HepG2 (cell line): ENCODE results near the gene SLAMF8. TPM values are rescaled to one million over a fixed set of nuclear protein-coding genes. Genes with fewer than 3 reads are reported as not detected.

Experiments
- ATAC-seq: fragments of 200-7000 bp; cut with Tn5 transposase; 3 replicates; pipeline ENCODE4 v1.9.1; 2020; ENCODE audit warnings: mild to moderate bottlenecking, moderate library complexity
- BruUV-seq: library from RNA; stranded (reverse); fragments of 400-500 nt; replicated peaks from 2 replicates; lab custom pipeline; 2021; lab: Mats Ljungman, UMichigan
- CTCF ChIA-PET: fragments of 300-600 bp; formaldehyde crosslinking; extraction: SDS; loops from one replicate; lab custom pipeline; 2021; ENCODE audit warnings: low total read pairs, inconsistent platforms, low intra/inter-chr PET ratio; lab: Yijun Ruan, JAX
- POLR2A ChIA-PET: fragments of 350-600 bp; sonication (Branson Sonifier 250); formaldehyde crosslinking; loops from one replicate; lab custom pipeline; 2020; ENCODE audit warnings: antibody characterized with exemption, inconsistent platforms; lab: Yijun Ruan, JAX
- DNase-seq: peaks from one replicate; pipeline ENCODE4 v3.0.0-alpha.2; 2015; ENCODE audit warnings: low spot score
- FAIRE-seq: peaks from 3 replicates; lab custom pipeline; 2011; peaks lifted over from hg19 to GRCh38; lab: Jason Lieb, UNC
- H2AFZ ChIP-seq: one replicate; pipeline ENCODE4 v1.6.1; 2011; ENCODE audit warnings: low read length, inconsistent platforms
- H3K27ac ChIP-seq: fragments of 300-600 bp; 3 replicates; pipeline ENCODE4 v1.8.0; 2011; ENCODE audit warnings: mixed run types, mild to moderate bottlenecking, mixed read lengths, low read length, inconsistent platforms; ENCODE audit not compliant: insufficient read depth; ENCODE audit errors: extremely low read length
- H3K27me3 ChIP-seq, 2 experiments: fragments of 200-600 bp in 1 of 2; 2 replicates in 1 of 2; 3 replicates in 1 of 2; pipeline versions ENCODE4 v1.6.0 to v1.8.0; 2011; ENCODE audit warnings: low read length in 2 of 2, mild to moderate bottlenecking in 2 of 2, moderate library complexity in 2 of 2, inconsistent platforms in 1 of 2; ENCODE audit not compliant: insufficient read depth in 2 of 2, control insufficient read depth in 1 of 2
- H3K36me3 ChIP-seq, 2 experiments: fragments of 200-600 bp in 1 of 2; replicated peaks in 1 of 2; 2 replicates in 1 of 2; 3 replicates in 1 of 2; pipeline versions ENCODE4 v1.5.1 to v1.8.0; 2011; ENCODE audit warnings: low read length in 2 of 2, inconsistent platforms in 1 of 2; ENCODE audit not compliant: insufficient read depth in 2 of 2, control insufficient read depth in 1 of 2
- H3K4me1 ChIP-seq: 2 replicates; pipeline ENCODE4 v1.5.1; 2012; ENCODE audit warnings: low read length, inconsistent platforms; ENCODE audit not compliant: insufficient read depth
- H3K4me2 ChIP-seq: 2 replicates; pipeline ENCODE4 v1.6.0; 2011; ENCODE audit warnings: low read depth, low read length, inconsistent platforms
- H3K4me3 ChIP-seq, 3 experiments: fragments of 200-600 bp in 1 of 3; sonication (generic), shearing (Covaris generic) in 1 of 3; replicated peaks in 1 of 3; 2 replicates each; pipeline ENCODE4 v1.5.1; 2011 to 2016; ENCODE audit warnings: low read length in 3 of 3, inconsistent platforms in 2 of 3, low read depth in 2 of 3, mild to moderate bottlenecking in 2 of 3, control low read depth in 1 of 3, mixed read lengths in 1 of 3; ENCODE audit not compliant: insufficient read depth in 1 of 3
- H3K79me2 ChIP-seq: one replicate; pipeline ENCODE4 v1.6.1; 2011; ENCODE audit warnings: low read length, inconsistent platforms; ENCODE audit not compliant: insufficient read depth
- H3K9ac ChIP-seq: 2 replicates; pipeline ENCODE4 v1.6.0; 2011; ENCODE audit warnings: mild to moderate bottlenecking, low read depth, low read length, inconsistent platforms; ENCODE audit not compliant: insufficient read depth
- H3K9me3 ChIP-seq: 2 replicates; pipeline ENCODE4 v1.5.1; 2012; ENCODE audit warnings: mild to moderate bottlenecking, low read length
- H4K20me1 ChIP-seq: 2 replicates; pipeline ENCODE4 v1.6.0; 2011; ENCODE audit warnings: inconsistent platforms, mild to moderate bottlenecking, low read length, moderate library complexity; ENCODE audit not compliant: insufficient read depth
- GTF3A ChIP-seq: sonication (generic); formaldehyde crosslinking; conservative IDR thresholded peaks from 2 replicates; pipeline ENCODE4 v1.4.0; 2020; ENCODE audit warnings: mild to moderate bottlenecking, missing genetic modification reagents
- HOXA9 ChIP-seq: sonication (generic); formaldehyde crosslinking; IDR thresholded peaks from 2 replicates; pipeline ENCODE4 v1.8.1; 2022; ENCODE audit warnings: missing genetic modification reagents, mild to moderate bottlenecking, moderate library complexity, borderline replicate concordance
- IRF9 ChIP-seq: sonication (generic); formaldehyde crosslinking; IDR thresholded peaks from 2 replicates; pipeline ENCODE4 v1.8.0; 2022; ENCODE audit warnings: missing genetic modification reagents, mild to moderate bottlenecking, borderline replicate concordance
- KLF13 ChIP-seq: sonication (generic); formaldehyde crosslinking; IDR thresholded peaks from 2 replicates; pipeline ENCODE4 v1.4.0; 2020; ENCODE audit warnings: mild to moderate bottlenecking, missing genetic modification reagents
- RFXANK ChIP-seq: IDR thresholded peaks from 2 replicates; pipeline ENCODE4 v1.6.1; 2016
- STAT6 ChIP-seq: sonication (generic); formaldehyde crosslinking; IDR thresholded peaks from 2 replicates; pipeline ENCODE4 v1.4.0; 2020; ENCODE audit warnings: missing genetic modification reagents, mild to moderate bottlenecking, borderline replicate concordance
- U2AF2 ChIP-seq: fragments of 200-400 bp; formaldehyde crosslinking; IDR thresholded peaks from 2 replicates; pipeline ENCODE4 v1.6.1; 2017; ENCODE audit warnings: low read depth, mild to moderate bottlenecking, low read length
- ZNF275 ChIP-seq: sonication (generic); formaldehyde crosslinking; IDR thresholded peaks from 2 replicates; pipeline ENCODE4 v1.8.0; 2022; ENCODE audit warnings: missing genetic modification reagents, mild to moderate bottlenecking, inconsistent platforms, borderline replicate concordance
- ZNF552 ChIP-seq: sonication (generic); formaldehyde crosslinking; IDR thresholded peaks from 2 replicates; pipeline ENCODE4 v1.9.0; 2022; ENCODE audit warnings: missing genetic modification reagents, mild to moderate bottlenecking, borderline replicate concordance
- ZNF605 ChIP-seq: sonication (generic); formaldehyde crosslinking; IDR thresholded peaks from 2 replicates; pipeline ENCODE4 v1.8.0; 2022; ENCODE audit warnings: mild to moderate bottlenecking, missing genetic modification reagents
- ZNF746 ChIP-seq: sonication (generic); formaldehyde crosslinking; IDR thresholded peaks from 2 replicates; pipeline ENCODE4 v1.8.0; 2022; ENCODE audit warnings: mild to moderate bottlenecking, missing genetic modification reagents
- ZNF841 ChIP-seq: sonication (generic); formaldehyde crosslinking; IDR thresholded peaks from 2 replicates; pipeline ENCODE4 v1.8.1; 2023; ENCODE audit warnings: missing genetic modification reagents, borderline replicate concordance
- ZNF891 ChIP-seq: sonication (generic); formaldehyde crosslinking; IDR thresholded peaks from 2 replicates; pipeline ENCODE4 v1.5.0; 2020; ENCODE audit warnings: mild to moderate bottlenecking, missing genetic modification reagents
- WGBS: methylation state at CpG from one replicate; pipeline ENCODE4 v1.1.6; 2017; ENCODE audit warnings: low lambda C conversion rate; 5-methylcytosine and 5-hydroxymethylcytosine counted together
- in situ Hi-C: cut with HindIII; loops from 2 replicates; pipeline ENCODE4 v1.10.0; 2017; ENCODE audit warnings: low pct_unique_long_range_greater_than_20kb; ENCODE audit not compliant: extremely low pct_ligation_motif_present
- intact Hi-C: fragments of 100-400 bp; cut with micrococcal nuclease; formaldehyde crosslinking; loops from one replicate; pipeline ENCODE4 v1.10.0; 2022; ENCODE audit not compliant: unreplicated experiment
- polyA plus RNA-seq, 8 experiments: library from polyadenylated mRNA; depleted of rRNA in 3 of 8; stranded (reverse) in 7 of 8; unstranded in 1 of 8; fragments of >200 nt; fragmentation: Illumina TruSeq in 4 of 8; extraction: Trizol in 4 of 8; gene quantifications; 2 replicates each; pipeline versions ENCODE4 v1.2.1 to v1.2.3, GENCODE V29; 2011 to 2016; ENCODE audit warnings: low read depth in 4 of 8, missing spikeins in 1 of 8, mixed read lengths in 1 of 8; ENCODE audit not compliant: insufficient read depth in 1 of 8
- total RNA-seq, 5 experiments: library from RNA; depleted of rRNA; stranded (reverse); fragments of >200 nt; fragmentation: Illumina TruSeq; extraction: Trizol; gene quantifications; 2 replicates each; pipeline ENCODE4 v1.2.3, GENCODE V29; 2016; ENCODE audit warnings: low read depth in 1 of 5

SLAMF8 gene
- total and polyA plus RNA-seq, 2 of the 13 experiments (the other 11 are each of a cell fraction or from before 2014, with no cell fraction given) = not detected

- no peaks in the 10 kb centered on the region for H3K4me1 ChIP-seq
- ChIA-PET POLR2A (no interaction called here), CTCF (no interaction called here)
- no peak overlapping the region for H3K4me2 ChIP-seq
- H3K79me2 ChIP-seq = no peaks in the 10 kb centered on the region
- H3K9ac ChIP-seq = no peak overlapping the region
- no peak overlapping the region for H3K4me3 ChIP-seq
- no peak overlapping the region for H3K27ac ChIP-seq
- no peaks in the 10 kb centered on the region for H4K20me1 ChIP-seq
- no peak for ATAC-seq
- FAIRE-seq = no peak
- WGBS = 84% methylated on average over 7 of the region's 34 CpGs
- H3K27me3 ChIP-seq = peaks cover 4 to 31% of the 10 kb centered on the region in 2 experiments; a peak in 4 of 5 replicates
- H3K9me3 ChIP-seq = no peaks in the 10 kb centered on the region
- H2AFZ ChIP-seq = no peak overlapping the region
- intact Hi-C loops (no loop called here), in situ Hi-C loops (no loop called here)
- DNase-seq = no peak
- no peak for TF ChIP-seq STAT6 (CRISPR knock-in tag)
- TF ChIP-seq ZNF841 (CRISPR knock-in tag) = no peak
- TF ChIP-seq ZNF552 (CRISPR knock-in tag) = no peak
- BruUV-seq = no TSS peak
- H3K36me3 ChIP-seq = no peaks in the 10 kb centered on the region
Observed at GRCh38 chr1:159855709-159856108, 29.0 kb downstream of the SLAMF8 start.

- Histone ChIP-seq H4K20me1 (no peaks in the 10 kb centered on the region), H3K79me2 (no peaks in the 10 kb centered on the region), H3K4me3 (no peak overlapping the region), H3K36me3 (no peaks in the 10 kb centered on the region), H3K4me2 (no peak overlapping the region), H2AFZ (no peak overlapping the region), H3K4me1 (no peaks in the 10 kb centered on the region), H3K9ac (no peak overlapping the region), H3K27me3 (peaks cover 6 to 38% of the 10 kb centered on the region in 2 experiments; a peak in 4 of 5 replicates), H3K9me3 (no peaks in the 10 kb centered on the region), H3K27ac (no peak overlapping the region)
- WGBS = 56% methylated on average over 1 of the region's 1 CpG
- no TSS peak for BruUV-seq
- in situ Hi-C loops (no loop called here), intact Hi-C loops (no loop called here)
- ATAC-seq (no peak), DNase-seq (no peak), FAIRE-seq (no peak)
- ChIA-PET CTCF (no interaction called here), POLR2A (no interaction called here)
- TF ChIP-seq U2AF2 = no peak
- no peak for TF ChIP-seq ZNF746 (CRISPR knock-in tag)
- no peak for TF ChIP-seq ZNF891 (CRISPR knock-in tag)
- no peak for TF ChIP-seq GTF3A (CRISPR knock-in tag)
- no peak for TF ChIP-seq ZNF275
- TF ChIP-seq KLF13 (CRISPR knock-in tag) = no peak
- no peak for TF ChIP-seq HOXA9 (CRISPR knock-in tag)
- TF ChIP-seq RFXANK (CRISPR knock-in tag) = no peak
- TF ChIP-seq IRF9 (CRISPR knock-in tag) = no peak
- TF ChIP-seq ZNF605 (CRISPR knock-in tag) = no peak
Observed at GRCh38 chr1:159856576-159856975, 29.9 kb downstream of the SLAMF8 start.
